Islet of Langerhans (tissue), 1 donor: ENCODE measurements around the gene RPS2.

Experiments
- FAIRE-seq: peaks from one replicate; lab custom pipeline; 2011; peaks lifted over from hg19 to GRCh38; lab: Jason Lieb, UNC

Gene RPS2

GRCh38 chr16:1998852-1999801 lies 34.5 kb upstream of the RPS2 start:
- no peak for FAIRE-seq

GRCh38 chr16:1998360-1998835 lies 33.8 kb upstream of the RPS2 start:
- FAIRE-seq = no peak

GRCh38 chr16:1997494-1998359 lies 33.1 kb upstream of the RPS2 start:
- no peak for FAIRE-seq

GRCh38 chr16:1993731-1994131 lies 29.1 kb upstream of the RPS2 start:
- FAIRE-seq = no peak

- FAIRE-seq = no peak
Measured at GRCh38 chr16:1992704-1993317, 28.2 kb upstream of the RPS2 start.

GRCh38 chr16:1991948-1992703 lies 27.5 kb upstream of the RPS2 start:
- no peak for FAIRE-seq

- FAIRE-seq = no peak
Measured at GRCh38 chr16:1991588-1991947, 26.9 kb upstream of the RPS2 start.

- no peak for FAIRE-seq
Measured at GRCh38 chr16:1991135-1991551, 26.5 kb upstream of the RPS2 start.

- no peak for FAIRE-seq
Measured at GRCh38 chr16:1990351-1991134, 25.9 kb upstream of the RPS2 start.

- no peak for FAIRE-seq
Measured at GRCh38 chr16:1990101-1990350, 25.4 kb upstream of the RPS2 start.

- FAIRE-seq = no peak
Measured at GRCh38 chr16:1989209-1990100, 24.8 kb upstream of the RPS2 start, which contains the start of gene SYNGR3. TSS of gene SYNGR3 (plus strand) at chr16:1989970. CDS start at chr16:1990103, 133 bp downstream.

GRCh38 chr16:1987198-1987597 lies 22.6 kb upstream of the RPS2 start:
- no peak for FAIRE-seq

- no peak for FAIRE-seq
Measured at GRCh38 chr16:1985466-1986150, 21.0 kb upstream of the RPS2 start.

GRCh38 chr16:1984347-1985225 lies 20.0 kb upstream of the RPS2 start:
- no peak for FAIRE-seq

GRCh38 chr16:1983544-1984346 lies 19.1 kb upstream of the RPS2 start, which contains the start of gene GFER:
TSS of gene GFER (plus strand) at chr16:1984193. CDS start at chr16:1984219, 26 bp downstream.
- FAIRE-seq = no peak

- no peak for FAIRE-seq
Measured at GRCh38 chr16:1982991-1983543, 18.4 kb upstream of the RPS2 start.

GRCh38 chr16:1982013-1982433 lies 17.4 kb upstream of the RPS2 start:
- FAIRE-seq = no peak
